ENCODE measurements around the gene RFK. TPM values are rescaled to one million over a fixed set of nuclear protein-coding genes. Genes with fewer than 3 reads are reported as not detected.

The RFK gene
- total RNA-seq, 1 experiment from 2014 or later: 12.0 TPM

DNA sequence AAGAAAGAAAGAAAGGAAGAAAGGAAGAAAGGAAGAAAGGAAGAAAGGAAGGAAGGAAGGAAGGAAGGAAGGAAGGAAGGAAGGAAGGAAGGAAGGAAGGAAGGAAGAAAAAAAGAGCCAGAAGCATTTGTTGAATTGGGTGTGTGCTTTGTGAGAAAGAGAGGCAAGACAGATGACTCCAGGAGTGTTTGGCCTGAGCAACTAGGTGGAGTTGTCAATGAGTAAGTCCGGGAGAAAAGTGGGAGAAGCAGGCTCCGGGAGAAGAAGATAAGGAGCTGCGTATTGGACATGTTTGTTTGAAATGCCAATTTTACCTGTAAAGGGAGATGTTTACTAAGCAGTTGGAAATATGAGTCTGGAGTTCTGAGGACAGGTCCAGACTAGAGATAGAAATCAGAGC, 49.7 kb upstream of the RFK start:
- Mint-ChIP-seq H3K9me3 (peaks cover 19 to 24% of the 10 kb centered on the region in 2 experiments), H3K4me3 (no peak overlapping the region), H3K27ac (no peak overlapping the region), H3K36me3 (ENCODE audit: insufficient read depth in 1 of 3, low read depth in 3 of 3) (peaks cover 2 to 19% (median 10%) of the 10 kb centered on the region in 3 experiments; a peak in 6 of 7 replicates), H3K27me3 (ENCODE audit: low read depth) (0 out of 2 replicates have a peak, but pooled peaks cover 2% of the 10 kb centered on the region), H3K4me1 (peaks cover 0 to 3% of the 10 kb centered on the region in 2 experiments; a peak in 1 of 4 replicates)
- H3K56ac ChIP-seq (ENCODE audit: insufficient read length, low read depth, low read length): no peak overlapping the region
- H3K4ac ChIP-seq (ENCODE audit: low read depth, low read length): no peak overlapping the region
- H4K5ac ChIP-seq (ENCODE audit: insufficient read length, low read depth, low read length): no peak overlapping the region
- peaks cover 5% of the 10 kb centered on the region for H3K9me3 ChIP-seq (ENCODE audit: control insufficient read depth, low read depth, low read length)
- H4K20me1 ChIP-seq (ENCODE audit: control insufficient read depth, insufficient read depth, insufficient read length): no peaks in the 10 kb centered on the region
- no peak overlapping the region for H3K18ac ChIP-seq (ENCODE audit: insufficient read length, low read depth, low read length)
- no peak overlapping the region for H3T11ph ChIP-seq (ENCODE audit: low read length)
- H3K27me3 ChIP-seq (ENCODE audit: insufficient read depth, low read length): no peaks in the 10 kb centered on the region
- H2BK5ac ChIP-seq (ENCODE audit: insufficient read length, low read length): no peak overlapping the region
- H3K4me1 ChIP-seq (ENCODE audit: insufficient read depth, low read length): no peaks in the 10 kb centered on the region
- no peak overlapping the region for H3K4me2 ChIP-seq (ENCODE audit: insufficient read depth, insufficient read length, low read length)
- no peaks in the 10 kb centered on the region for H3K79me1 ChIP-seq (ENCODE audit: insufficient read depth, low read depth, low read length, poor library complexity, severe bottlenecking)
- DNase-seq: no peak
- no peaks in the 10 kb centered on the region for H3K23me2 ChIP-seq (ENCODE audit: insufficient read length, low read depth, low read length, poor library complexity, severe bottlenecking)
- H3K9ac ChIP-seq (ENCODE audit: extremely low read depth, insufficient read length, low read length): no peak overlapping the region
- no peak overlapping the region for H2BK120ac ChIP-seq (ENCODE audit: low read depth, low read length, poor library complexity, severe bottlenecking)
- H2AFZ ChIP-seq (ENCODE audit: low read length): no peak overlapping the region
- no peak overlapping the region for H2BK12ac ChIP-seq (ENCODE audit: insufficient read length, low read depth, low read length)
- no peak overlapping the region for H4K91ac ChIP-seq (ENCODE audit: insufficient read length, low read depth, low read length)
- H3K27ac ChIP-seq (ENCODE audit: insufficient read length, low read depth, low read length): no peak overlapping the region
- no CpG with 5 or more reads among the region's 3 CpGs for WGBS (ENCODE audit: extremely low coverage, insufficient read length, low lambda C conversion rate)
- H3K23ac ChIP-seq (ENCODE audit: insufficient read length, low read depth, low read length): no peak overlapping the region
- H2BK20ac ChIP-seq (ENCODE audit: low read depth, low read length, poor library complexity, severe bottlenecking): no peak overlapping the region
- TF ChIP-seq, protein P1, sequence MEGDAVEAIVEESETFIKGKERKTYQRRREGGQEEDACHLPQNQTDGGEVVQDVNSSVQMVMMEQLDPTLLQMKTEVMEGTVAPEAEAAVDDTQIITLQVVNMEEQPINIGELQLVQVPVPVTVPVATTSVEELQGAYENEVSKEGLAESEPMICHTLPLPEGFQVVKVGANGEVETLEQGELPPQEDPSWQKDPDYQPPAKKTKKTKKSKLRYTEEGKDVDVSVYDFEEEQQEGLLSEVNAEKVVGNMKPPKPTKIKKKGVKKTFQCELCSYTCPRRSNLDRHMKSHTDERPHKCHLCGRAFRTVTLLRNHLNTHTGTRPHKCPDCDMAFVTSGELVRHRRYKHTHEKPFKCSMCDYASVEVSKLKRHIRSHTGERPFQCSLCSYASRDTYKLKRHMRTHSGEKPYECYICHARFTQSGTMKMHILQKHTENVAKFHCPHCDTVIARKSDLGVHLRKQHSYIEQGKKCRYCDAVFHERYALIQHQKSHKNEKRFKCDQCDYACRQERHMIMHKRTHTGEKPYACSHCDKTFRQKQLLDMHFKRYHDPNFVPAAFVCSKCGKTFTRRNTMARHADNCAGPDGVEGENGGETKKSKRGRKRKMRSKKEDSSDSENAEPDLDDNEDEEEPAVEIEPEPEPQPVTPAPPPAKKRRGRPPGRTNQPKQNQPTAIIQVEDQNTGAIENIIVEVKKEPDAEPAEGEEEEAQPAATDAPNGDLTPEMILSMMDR (conservative IDR thresholded peaks at IDR 0.05): no peak
- H3K79me2 ChIP-seq (ENCODE audit: insufficient read depth, low read length): no peaks in the 10 kb centered on the region
- no peak overlapping the region for H2BK15ac ChIP-seq (ENCODE audit: low read depth, low read length)
- no peak overlapping the region for H2AK5ac ChIP-seq (ENCODE audit: insufficient read length, low read length)
- H4K8ac ChIP-seq (replicated peaks; ENCODE audit: insufficient read length, low read depth, low read length): no peak overlapping the region
- no peak overlapping the region for H3K14ac ChIP-seq (ENCODE audit: insufficient read depth, low read length)
